Germinal center (tissue), 1 donor: ENCODE results near the gene CABP4.
"Not testable (repeated sequence)": the region's sequence is repeated elsewhere in the genome, so short reads cannot be mapped to it uniquely, and the experiment has no call there.

Experiments used
- DNase-seq: peaks from one replicate; pipeline ENCODE4 v3.0.0; 2012; ENCODE audit warnings: mixed read lengths, low spot score

Gene CABP4

GRCh38 chr11:67453816-67454732 is 1.1 kb upstream of the CABP4 start:
- DNase-seq = no peak

- no peak for DNase-seq
These were observed 1.0 kb downstream of the CABP4 start for GRCh38 chr11:67456068-67456705.

GRCh38 chr11:67457453-67457852 is 2.3 kb downstream of the CABP4 start:
- no peak for DNase-seq

- no peak for DNase-seq
These were observed 3.1 kb downstream of the CABP4 start for GRCh38 chr11:67458266-67458665.

- no peak for DNase-seq
These were observed 8.0 kb downstream of the CABP4 start for GRCh38 chr11:67463186-67463585.

- no peak for DNase-seq
These were observed 8.7 kb downstream of the CABP4 start for GRCh38 chr11:67463680-67464410.

GRCh38 chr11:67464411-67465188 is 9.4 kb downstream of the CABP4 start:
- DNase-seq = peak; percentile 94

GRCh38 chr11:67465189-67465510 is 10.0 kb downstream of the CABP4 start:
- no peak for DNase-seq

- not testable (repeated sequence) for DNase-seq
These were observed 10.4 kb downstream of the CABP4 start for GRCh38 chr11:67465530-67465929.

GRCh38 chr11:67466367-67466766 is 11.2 kb downstream of the CABP4 start:
- no peak for DNase-seq

GRCh38 chr11:67466962-67467771 is 12.0 kb downstream of the CABP4 start:
- DNase-seq = no peak

- DNase-seq = no peak
These were observed 12.9 kb downstream of the CABP4 start for GRCh38 chr11:67468056-67468455.

GRCh38 chr11:67468456-67468758 is 13.3 kb downstream of the CABP4 start:
- DNase-seq = no peak

- DNase-seq = peak; percentile 91
These were observed 13.8 kb downstream of the CABP4 start, which contains the start of gene TMEM134 for GRCh38 chr11:67468759-67469507. Gene TMEM134, minus strand, starts transcription at chr11:67469251. Its CDS starts 59 bp downstream, at chr11:67469192.

GRCh38 chr11:67469508-67469811 is 14.3 kb downstream of the CABP4 start:
- no peak for DNase-seq

GRCh38 chr11:67470337-67471002 is 15.3 kb downstream of the CABP4 start:
- DNase-seq = no peak

- DNase-seq = no peak
These were observed 17.7 kb downstream of the CABP4 start for GRCh38 chr11:67472882-67473281.

GRCh38 chr11:67476692-67477091 is 21.5 kb downstream of the CABP4 start:
- not testable (repeated sequence) for DNase-seq

- DNase-seq = not testable (repeated sequence)
These were observed 22.3 kb downstream of the CABP4 start for GRCh38 chr11:67477344-67478050.
